22Rv1 (cell line): ENCODE data around the gene GAL3ST1.

Experiments used
- CTCF ChIP-seq: fragments of 450-650 bp; IDR thresholded peaks from 2 replicates; pipeline ENCODE4 v1.5.1; 2017; ENCODE audit warnings: mild to moderate bottlenecking
- ZFX ChIP-seq: fragments of 450-650 bp; IDR thresholded peaks from 2 replicates; pipeline ENCODE4 v1.6.1; 2017; ENCODE audit warnings: antibody characterized with exemption, borderline replicate concordance

- TF ChIP-seq CTCF = no peak
- TF ChIP-seq ZFX = no peak
These were observed 26.5 kb upstream of the GAL3ST1 start for GRCh38 chr22:30600921-30601320.
